HepG2 (cell line): ENCODE results near the gene ANG. TPM values are rescaled to one million over a fixed set of nuclear protein-coding genes. Genes with fewer than 3 reads are reported as not detected.
A peak's percentile ranks its signal among the peaks of the same experiment; 100 is the strongest.

Experiments used
- BATF2 ChIP-seq: sonication (generic); formaldehyde crosslinking; IDR thresholded peaks from 2 replicates; pipeline ENCODE4 v1.8.0; 2022; ENCODE audit warnings: mild to moderate bottlenecking, missing genetic modification reagents, moderate library complexity
- CENPBD1 ChIP-seq: sonication (generic); formaldehyde crosslinking; IDR thresholded peaks from 2 replicates; pipeline ENCODE4 v1.8.0; 2022; ENCODE audit warnings: missing genetic modification reagents, low read depth, mild to moderate bottlenecking, borderline replicate concordance
- GZF1 ChIP-seq: sonication (generic); formaldehyde crosslinking; IDR thresholded peaks from 2 replicates; pipeline ENCODE4 v1.5.1; 2020; ENCODE audit warnings: mild to moderate bottlenecking, missing genetic modification reagents
- KDM6A ChIP-seq: IDR thresholded peaks from 2 replicates; pipeline ENCODE4 v1.6.1; 2016; ENCODE audit warnings: low read depth
- MTERF4 ChIP-seq: sonication (generic); formaldehyde crosslinking; IDR thresholded peaks from 2 replicates; pipeline ENCODE4 v1.8.0; 2023; ENCODE audit warnings: mild to moderate bottlenecking, missing genetic modification reagents
- PPARG ChIP-seq: conservative IDR thresholded peaks from 2 replicates; pipeline ENCODE4 v1.6.1; 2016; ENCODE audit warnings: missing biosample characterization, missing genetic modification reagents
- PRMT3 ChIP-seq: sonication (generic); formaldehyde crosslinking; IDR thresholded peaks from 2 replicates; pipeline ENCODE4 v1.8.1; 2022; ENCODE audit warnings: low read depth, mild to moderate bottlenecking, moderate library complexity, missing genetic modification reagents, borderline replicate concordance
- RORA ChIP-seq: sonication (generic); formaldehyde crosslinking; IDR thresholded peaks from 2 replicates; pipeline ENCODE4 v1.5.0; 2020; ENCODE audit warnings: mild to moderate bottlenecking, missing genetic modification reagents, moderate library complexity
- RXRB ChIP-seq: IDR thresholded peaks from 2 replicates; pipeline ENCODE4 v1.6.1; 2016; ENCODE audit warnings: borderline replicate concordance, missing genetic modification reagents, missing compliant biosample characterization
- SMC3 ChIP-seq: IDR thresholded peaks from 2 replicates; pipeline ENCODE4 v1.6.1; 2011; ENCODE audit warnings: low read length, improper control_type of control experiment
- SNAI1 ChIP-seq: sonication (generic); formaldehyde crosslinking; IDR thresholded peaks from 2 replicates; pipeline ENCODE4 v1.5.0; 2020; ENCODE audit warnings: mild to moderate bottlenecking, missing genetic modification reagents, borderline replicate concordance
- SP5 ChIP-seq: IDR thresholded peaks from 2 replicates; pipeline ENCODE4 v1.6.1; 2016; ENCODE audit warnings: low read depth, borderline replicate concordance
- SUZ12 ChIP-seq: fragments of 150-350 bp; IDR thresholded peaks from 2 replicates; pipeline ENCODE4 v1.6.1; 2014; ENCODE audit warnings: low read depth, low read length
- TCF12 ChIP-seq, 2 experiments: fragments of 450-650 bp in 1 of 2; sonication (generic) in 1 of 2; formaldehyde crosslinking in 1 of 2; IDR thresholded peaks; 2 replicates each; pipeline versions ENCODE4 v1.6.1 to v1.8.0; 2017 to 2022; ENCODE audit warnings: antibody characterized with exemption in 1 of 2, mild to moderate bottlenecking in 1 of 2, missing genetic modification reagents in 1 of 2, moderate library complexity in 1 of 2
- TRIM22 ChIP-seq: fragments of 450-650 bp; IDR thresholded peaks from 2 replicates; pipeline ENCODE4 v1.6.1; 2017
- XBP1 ChIP-seq: sonication (generic); formaldehyde crosslinking; IDR thresholded peaks from 2 replicates; pipeline ENCODE4 v1.5.0; 2020; ENCODE audit warnings: missing genetic modification reagents
- ZBTB7B ChIP-seq: sonication (generic); formaldehyde crosslinking; IDR thresholded peaks from 2 replicates; pipeline ENCODE4 v1.4.0; 2020; ENCODE audit warnings: missing genetic modification reagents
- ZNF589 ChIP-seq: sonication (generic); formaldehyde crosslinking; conservative IDR thresholded peaks from 2 replicates; pipeline ENCODE4 v1.8.0; 2022; ENCODE audit warnings: mild to moderate bottlenecking, moderate library complexity, missing genetic modification reagents
- ZNF615 ChIP-seq: sonication (generic); formaldehyde crosslinking; IDR thresholded peaks from 2 replicates; pipeline ENCODE4 v1.5.0; 2020; ENCODE audit warnings: mild to moderate bottlenecking, missing genetic modification reagents, borderline replicate concordance
- ZNF644 ChIP-seq: IDR thresholded peaks from 2 replicates; pipeline ENCODE4 v1.6.1; 2016; ENCODE audit warnings: low read depth
- ZNF670 ChIP-seq: sonication (generic); formaldehyde crosslinking; IDR thresholded peaks from 2 replicates; pipeline ENCODE4 v1.8.0; 2022; ENCODE audit warnings: mild to moderate bottlenecking, missing genetic modification reagents, borderline replicate concordance
- ZNF747 ChIP-seq: sonication (generic); formaldehyde crosslinking; IDR thresholded peaks from 2 replicates; pipeline ENCODE4 v1.8.1; 2023; ENCODE audit warnings: missing genetic modification reagents, mild to moderate bottlenecking, borderline replicate concordance
- ZSCAN30 ChIP-seq: sonication (generic); formaldehyde crosslinking; IDR thresholded peaks from 2 replicates; pipeline ENCODE4 v1.5.0; 2020; ENCODE audit warnings: mild to moderate bottlenecking, missing genetic modification reagents
- polyA plus RNA-seq, 8 experiments: library from polyadenylated mRNA; depleted of rRNA in 3 of 8; stranded (reverse) in 7 of 8; unstranded in 1 of 8; fragments of >200 nt; fragmentation: Illumina TruSeq in 4 of 8; extraction: Trizol in 4 of 8; gene quantifications; 2 replicates each; pipeline versions ENCODE4 v1.2.1 to v1.2.3, GENCODE V29; 2011 to 2016; ENCODE audit warnings: low read depth in 4 of 8, missing spikeins in 1 of 8, mixed read lengths in 1 of 8; ENCODE audit not compliant: insufficient read depth in 1 of 8
- total RNA-seq, 5 experiments: library from RNA; depleted of rRNA; stranded (reverse); fragments of >200 nt; fragmentation: Illumina TruSeq; extraction: Trizol; gene quantifications; 2 replicates each; pipeline ENCODE4 v1.2.3, GENCODE V29; 2016; ENCODE audit warnings: low read depth in 1 of 5
- TF ChIP-seq, protein P1 (sequence below): sonication (generic); formaldehyde crosslinking; IDR thresholded peaks from 2 replicates; pipeline ENCODE4 v1.5.0; 2020; ENCODE audit warnings: missing genetic modification reagents

Gene ANG
- total and polyA plus RNA-seq, 2 of the 13 experiments (the other 11 are each of a cell fraction or from before 2014, with no cell fraction given): 83.6 to 401 TPM

GRCh38 chr14:20683891-20684661 lies 4.5 kb upstream of the ANG start, which contains the start of gene RNASE4 (continued):
- TF ChIP-seq KDM6A (CRISPR knock-in tag): peak; percentile 43; the same call in 1 of the 2 replicates
- peak; percentile 79 for TF ChIP-seq ZBTB7B (CRISPR knock-in tag)
- peak; percentile 85 for TF ChIP-seq SP5
- peak; percentile 19; the same call in 1 of the 2 replicates for TF ChIP-seq SMC3
- peak; percentile 47; the same call in 1 of the 2 replicates for TF ChIP-seq ZNF747
- TF ChIP-seq PRMT3 (CRISPR knock-in tag): peak; percentile 75; the same call in 1 of the 2 replicates
- TF ChIP-seq GZF1: no peak
- TF ChIP-seq TRIM22: no peak
- peak; percentile 91; the same call in 1 of the 2 replicates for TF ChIP-seq XBP1 (CRISPR knock-in tag)
- TF ChIP-seq CENPBD1 (CRISPR knock-in tag): no peak
- peak; percentile 21; the same call in 1 of the 2 replicates for TF ChIP-seq SNAI1 (CRISPR knock-in tag)
- peak; percentile 48; the same call in 1 of the 2 replicates for TF ChIP-seq MTERF4 (CRISPR knock-in tag)
- TF ChIP-seq ZSCAN30: no peak
- TF ChIP-seq PPARG (CRISPR knock-in tag): peak; percentile 30; the same call in 1 of the 2 replicates
- TF ChIP-seq, protein P1, sequence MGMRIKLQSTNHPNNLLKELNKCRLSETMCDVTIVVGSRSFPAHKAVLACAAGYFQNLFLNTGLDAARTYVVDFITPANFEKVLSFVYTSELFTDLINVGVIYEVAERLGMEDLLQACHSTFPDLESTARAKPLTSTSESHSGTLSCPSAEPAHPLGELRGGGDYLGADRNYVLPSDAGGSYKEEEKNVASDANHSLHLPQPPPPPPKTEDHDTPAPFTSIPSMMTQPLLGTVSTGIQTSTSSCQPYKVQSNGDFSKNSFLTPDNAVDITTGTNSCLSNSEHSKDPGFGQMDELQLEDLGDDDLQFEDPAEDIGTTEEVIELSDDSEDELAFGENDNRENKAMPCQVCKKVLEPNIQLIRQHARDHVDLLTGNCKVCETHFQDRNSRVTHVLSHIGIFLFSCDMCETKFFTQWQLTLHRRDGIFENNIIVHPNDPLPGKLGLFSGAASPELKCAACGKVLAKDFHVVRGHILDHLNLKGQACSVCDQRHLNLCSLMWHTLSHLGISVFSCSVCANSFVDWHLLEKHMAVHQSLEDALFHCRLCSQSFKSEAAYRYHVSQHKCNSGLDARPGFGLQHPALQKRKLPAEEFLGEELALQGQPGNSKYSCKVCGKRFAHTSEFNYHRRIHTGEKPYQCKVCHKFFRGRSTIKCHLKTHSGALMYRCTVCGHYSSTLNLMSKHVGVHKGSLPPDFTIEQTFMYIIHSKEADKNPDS (CRISPR knock-in tag): no peak; the same call in 1 of the 2 replicates
- no peak for TF ChIP-seq TCF12 (IDR thresholded peaks at IDR 0.05)
- TF ChIP-seq TCF12 (CRISPR knock-in tag; IDR thresholded peaks at IDR 0.05): peak; percentile 65; the same call in 1 of the 2 replicates
- no peak for TF ChIP-seq BATF2 (CRISPR knock-in tag)
- no peak for TF ChIP-seq ZNF615 (CRISPR knock-in tag)
- TF ChIP-seq ZNF670 (CRISPR knock-in tag): peak; percentile 71; the same call in 1 of the 2 replicates
- no peak for TF ChIP-seq SUZ12
- peak; percentile 64 for TF ChIP-seq RXRB (CRISPR knock-in tag)
- 0 out of 2 replicates have a peak, but pooled peaks have one; percentile 74 for TF ChIP-seq RORA
- peak; percentile 10; the same call in 1 of the 2 replicates for TF ChIP-seq ZNF644 (CRISPR knock-in tag)
- 0 out of 2 replicates have a peak, but pooled peaks have one; percentile 74 for TF ChIP-seq ZNF589 (CRISPR knock-in tag)
